Spleen (tissue), 7 donors: Measurements from ENCODE around the gene PPP4C.

ENCODE experiments used
- POLR2A ChIP-seq, 3 donors: fragments of 450-650 bp; IDR thresholded peaks; one replicate each; pipeline ENCODE4 v1.5.1; 2017; ENCODE audit warnings: antibody characterized with exemption in 3 of 3, mild to moderate bottlenecking in 1 of 3
- POLR2AphosphoS5 ChIP-seq, 3 donors: sonication (generic); formaldehyde crosslinking; IDR thresholded peaks; one replicate each; pipeline ENCODE4 v1.5.1; 2017; ENCODE audit warnings: antibody characterized with exemption in 3 of 3
- TF ChIP-seq, protein P1 (sequence below), 11 experiments: fragments of 200-600 bp in 7 of 11; fragments of 450-650 bp in 4 of 11; sonication (generic) in 4 of 11; IDR thresholded peaks in 8 of 11; conservative IDR thresholded peaks in 3 of 11; 1 replicate in 7 of 11; 2 replicates in 4 of 11; pipeline versions ENCODE4 v1.4.0 to v1.8.0; 2016 to 2021; ENCODE audit warnings: antibody characterized with exemption in 11 of 11, inconsistent platforms in 4 of 11, mild to moderate bottlenecking in 1 of 11
- donor health status: DM: no; HTN: no; CAD: no; lungs with moderate emphysema.
- donor health status: DM: no; HTN: no; CAD: no.
- donor health status: DM: no; HTN: no; CAD: no.

DNA sequence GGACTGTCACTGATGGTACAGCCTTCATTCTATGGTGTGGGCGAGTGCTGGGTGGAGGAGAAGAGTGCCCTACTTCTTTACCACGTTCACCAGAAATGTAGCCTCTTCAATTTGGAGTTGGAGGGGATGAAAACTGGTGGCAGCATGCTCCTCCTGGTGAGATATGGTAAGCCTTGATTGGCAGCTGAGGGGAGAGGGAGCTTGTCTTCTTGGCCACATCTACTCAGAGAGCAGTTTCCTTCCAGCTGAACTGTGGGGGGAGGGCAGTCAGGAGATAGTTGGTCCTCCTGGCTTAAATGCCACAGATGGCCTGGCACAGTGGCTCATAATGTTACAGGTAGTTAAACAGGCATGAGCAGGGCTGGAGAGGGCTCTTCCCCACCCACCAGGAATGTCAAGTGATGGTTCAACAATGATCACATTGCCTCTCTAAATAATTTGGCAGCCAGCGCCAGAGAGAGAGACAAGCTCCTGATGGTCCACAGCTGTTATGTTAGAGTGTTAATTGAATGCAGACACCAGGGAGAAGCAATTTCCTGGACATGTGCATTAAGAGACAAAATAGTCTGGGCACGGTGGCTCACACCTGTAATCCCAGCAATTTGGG is 56.2 kb downstream of the PPP4C start:
- TF ChIP-seq, protein P1, sequence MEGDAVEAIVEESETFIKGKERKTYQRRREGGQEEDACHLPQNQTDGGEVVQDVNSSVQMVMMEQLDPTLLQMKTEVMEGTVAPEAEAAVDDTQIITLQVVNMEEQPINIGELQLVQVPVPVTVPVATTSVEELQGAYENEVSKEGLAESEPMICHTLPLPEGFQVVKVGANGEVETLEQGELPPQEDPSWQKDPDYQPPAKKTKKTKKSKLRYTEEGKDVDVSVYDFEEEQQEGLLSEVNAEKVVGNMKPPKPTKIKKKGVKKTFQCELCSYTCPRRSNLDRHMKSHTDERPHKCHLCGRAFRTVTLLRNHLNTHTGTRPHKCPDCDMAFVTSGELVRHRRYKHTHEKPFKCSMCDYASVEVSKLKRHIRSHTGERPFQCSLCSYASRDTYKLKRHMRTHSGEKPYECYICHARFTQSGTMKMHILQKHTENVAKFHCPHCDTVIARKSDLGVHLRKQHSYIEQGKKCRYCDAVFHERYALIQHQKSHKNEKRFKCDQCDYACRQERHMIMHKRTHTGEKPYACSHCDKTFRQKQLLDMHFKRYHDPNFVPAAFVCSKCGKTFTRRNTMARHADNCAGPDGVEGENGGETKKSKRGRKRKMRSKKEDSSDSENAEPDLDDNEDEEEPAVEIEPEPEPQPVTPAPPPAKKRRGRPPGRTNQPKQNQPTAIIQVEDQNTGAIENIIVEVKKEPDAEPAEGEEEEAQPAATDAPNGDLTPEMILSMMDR (IDR thresholded peaks at IDR 0.05 in 8 of 11, conservative IDR thresholded peaks at IDR 0.05 in 3 of 11) = no peak
- TF ChIP-seq POLR2AphosphoS5 (IDR thresholded peaks at IDR 0.05) (no peak), POLR2A (IDR thresholded peaks at IDR 0.05) (no peak)
